ENCODE data around the gene MED10. TPM values are rescaled to one million over a fixed set of nuclear protein-coding genes. Genes with fewer than 3 reads are reported as not detected.

MED10 gene
- total RNA-seq, 1 donor from 2014 or later, result 49.3 TPM

DNA sequence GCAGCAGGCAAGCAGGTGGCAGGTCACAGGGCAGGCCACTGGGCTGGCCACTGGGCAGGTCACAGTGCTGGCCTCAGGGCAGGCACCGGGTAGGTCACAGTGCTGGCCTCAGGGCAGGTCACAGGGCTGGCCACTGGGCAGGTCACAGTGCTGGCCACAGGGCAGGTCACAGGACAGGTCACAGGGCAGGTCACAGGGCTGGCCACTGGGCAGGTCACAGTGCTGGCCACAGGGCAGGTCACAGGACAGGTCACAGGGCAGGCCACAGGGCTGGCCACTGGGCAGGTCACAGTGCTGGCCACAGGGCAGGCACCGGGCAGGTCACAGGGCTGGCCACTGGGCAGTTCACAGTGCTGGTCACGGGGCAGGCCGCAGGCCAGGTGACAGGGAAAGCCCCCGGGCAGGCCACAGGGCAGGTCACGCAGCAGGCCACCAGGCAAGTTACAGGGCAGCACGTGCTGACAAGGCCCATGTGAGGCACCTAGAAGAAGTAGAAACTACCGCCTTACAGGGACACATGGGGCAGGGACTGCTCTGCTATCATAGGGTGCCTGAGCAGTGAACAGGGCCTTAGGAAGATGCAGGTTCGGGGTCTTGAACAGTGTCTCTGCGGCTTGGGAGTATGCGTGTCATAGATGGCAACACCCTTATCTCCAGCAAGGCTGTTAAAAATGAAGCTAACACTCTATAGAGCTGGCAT lies 18.6 kb upstream of the MED10 start:
- Histone ChIP-seq H3K9ac (ENCODE audit: low read length) (no peak overlapping the region), H3K4me3 (ENCODE audit: insufficient read depth, low read depth, low read length) (no peak overlapping the region), H3K27ac (ENCODE audit: low read depth, low read length) (no peak overlapping the region), H3K4me1 (ENCODE audit: insufficient read depth, low read length) (no peaks in the 10 kb centered on the region), H3K9me3 (ENCODE audit: insufficient read depth, low read depth, low read length) (no peaks in the 10 kb centered on the region), H4K20me1 (ENCODE audit: insufficient read depth, low read length) (no peaks in the 10 kb centered on the region), H2AFZ (ENCODE audit: low read depth, low read length) (no peak overlapping the region), H3K36me3 (ENCODE audit: insufficient read depth, low read length) (no peaks in the 10 kb centered on the region), H3K79me2 (ENCODE audit: insufficient read depth, low read length) (no peaks in the 10 kb centered on the region), H3K4me2 (ENCODE audit: low read length) (no peak overlapping the region), H3K27me3 (ENCODE audit: insufficient read depth, low read length) (no peaks in the 10 kb centered on the region)
- H3K4me1 Mint-ChIP-seq (ENCODE audit: low read depth, unreplicated experiment), result peaks cover 7% of the 10 kb centered on the region
- FAIRE-seq (no peak), DNase-seq (ENCODE audit: low read depth) (no peak)
- H3K27me3 Mint-ChIP-seq (ENCODE audit: low read depth, unreplicated experiment), result peaks cover 30% of the 10 kb centered on the region
- H3K9me3 Mint-ChIP-seq (ENCODE audit: unreplicated experiment), result peaks cover 23% of the 10 kb centered on the region
- H3K36me3 Mint-ChIP-seq (ENCODE audit: low read depth, unreplicated experiment), result no peaks in the 10 kb centered on the region
- H3K27ac Mint-ChIP-seq (ENCODE audit: unreplicated experiment), result no peak overlapping the region
- TF ChIP-seq CTCF (IDR thresholded peaks at IDR 0.05; ENCODE audit: insufficient read depth, low read depth, low read length) (no peak), EZH2 (IDR thresholded peaks at IDR 0.05; ENCODE audit: insufficient read depth, low read length) (no peak)
- H3K4me3 Mint-ChIP-seq (ENCODE audit: unreplicated experiment), result no peak overlapping the region

GRCh38 chr5:6396043-6396442 lies 17.7 kb upstream of the MED10 start:
- no peak overlapping the region for H3K4me3 Mint-ChIP-seq (ENCODE audit: unreplicated experiment)

More at GRCh38 chr5:6396043-6396442, 17.7 kb upstream of the MED10 start:
- H3K9me3 Mint-ChIP-seq (ENCODE audit: unreplicated experiment), result peaks cover 23% of the 10 kb centered on the region
- H4K20me1 ChIP-seq (ENCODE audit: insufficient read depth, low read length), result no peaks in the 10 kb centered on the region
- no peak overlapping the region for H3K4me3 ChIP-seq (ENCODE audit: insufficient read depth, low read depth, low read length)
- no peaks in the 10 kb centered on the region for H3K9me3 ChIP-seq (ENCODE audit: insufficient read depth, low read depth, low read length)
- no peaks in the 10 kb centered on the region for H3K27me3 ChIP-seq (ENCODE audit: insufficient read depth, low read length)
- DNase-seq (ENCODE audit: low read depth) (no peak), FAIRE-seq (no peak)
- no peak for TF ChIP-seq CTCF (IDR thresholded peaks at IDR 0.05; ENCODE audit: insufficient read depth, low read depth, low read length)
- no peak for TF ChIP-seq EZH2 (IDR thresholded peaks at IDR 0.05; ENCODE audit: insufficient read depth, low read length)
- H3K4me1 Mint-ChIP-seq (ENCODE audit: low read depth, unreplicated experiment), result peaks cover 5% of the 10 kb centered on the region
- no peaks in the 10 kb centered on the region for H3K79me2 ChIP-seq (ENCODE audit: insufficient read depth, low read length)
- H3K27ac ChIP-seq (ENCODE audit: low read depth, low read length), result no peak overlapping the region
- no peak overlapping the region for H3K27ac Mint-ChIP-seq (ENCODE audit: unreplicated experiment)
- H2AFZ ChIP-seq (ENCODE audit: low read depth, low read length), result no peak overlapping the region
- no peak overlapping the region for H3K9ac ChIP-seq (ENCODE audit: low read length)
- H3K27me3 Mint-ChIP-seq (ENCODE audit: low read depth, unreplicated experiment), result peaks cover 32% of the 10 kb centered on the region
- H3K36me3 Mint-ChIP-seq (ENCODE audit: low read depth, unreplicated experiment), result no peaks in the 10 kb centered on the region
- H3K36me3 ChIP-seq (ENCODE audit: insufficient read depth, low read length), result no peaks in the 10 kb centered on the region
- no peaks in the 10 kb centered on the region for H3K4me1 ChIP-seq (ENCODE audit: insufficient read depth, low read length)
- no peak overlapping the region for H3K4me2 ChIP-seq (ENCODE audit: low read length)
